ENCODE measurements around the gene ABL1. TPM values are rescaled to one million over a fixed set of nuclear protein-coding genes. Genes with fewer than 3 reads are reported as not detected.

The ABL1 gene
- total RNA-seq, 6 experiments from 2014 or later: 56.0 to 63.5 (median 62.8) TPM

DNA sequence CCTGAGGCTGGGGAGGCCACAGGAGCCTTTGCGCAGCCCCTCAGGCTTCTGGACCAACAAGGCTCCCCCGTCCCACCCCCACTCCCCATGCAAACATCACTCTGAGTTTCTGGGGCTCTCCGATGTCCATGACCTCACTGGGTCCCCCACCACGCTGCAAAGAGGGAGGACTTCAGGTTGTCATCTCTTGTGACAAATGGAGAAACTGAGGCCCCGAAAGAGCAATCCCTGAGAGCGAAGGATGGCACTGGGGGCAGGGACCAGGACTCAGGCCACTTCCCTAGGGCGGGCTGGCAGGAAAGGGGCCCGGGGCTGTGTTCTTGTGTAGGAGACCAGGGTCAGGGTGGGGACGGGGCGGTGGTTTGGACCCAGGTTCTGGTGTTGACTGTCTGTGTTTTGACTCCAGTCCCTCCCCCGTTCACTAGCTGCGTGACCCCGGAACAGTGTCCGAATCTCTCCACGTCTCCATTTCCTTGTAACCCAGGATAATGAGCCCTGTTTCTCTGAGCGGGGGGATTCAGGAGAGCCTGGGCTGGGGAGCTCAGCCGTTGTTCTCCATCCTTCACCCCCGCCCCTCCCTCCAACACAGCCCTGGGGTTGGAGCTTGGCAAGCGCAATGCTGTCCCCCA is 90.1 kb downstream of the ABL1 start:
- TF ChIP-seq CTCF (IDR thresholded peaks at IDR 0.05): no peak
- H3K4me1 Mint-ChIP-seq (ENCODE audit: low read depth): peaks cover 15% of the 10 kb centered on the region
- H3K9me3 Mint-ChIP-seq: no peaks in the 10 kb centered on the region
- H3K27ac Mint-ChIP-seq: no peak overlapping the region
- H3K36me3 Mint-ChIP-seq (ENCODE audit: low read depth): no peaks in the 10 kb centered on the region
- no peak for DNase-seq
- peaks cover 20% of the 10 kb centered on the region for H3K27me3 Mint-ChIP-seq (ENCODE audit: insufficient read depth)
- no peak overlapping the region for H3K4me3 Mint-ChIP-seq

- Mint-ChIP-seq H3K4me3 (no peak overlapping the region), H3K27me3 (ENCODE audit: insufficient read depth) (peaks cover 12% of the 10 kb centered on the region), H3K27ac (no peak overlapping the region), H3K9me3 (no peaks in the 10 kb centered on the region), H3K36me3 (ENCODE audit: low read depth) (no peaks in the 10 kb centered on the region), H3K4me1 (ENCODE audit: low read depth) (peaks cover 27% of the 10 kb centered on the region)
- peak; percentile 26 for DNase-seq
- no peak for TF ChIP-seq CTCF (IDR thresholded peaks at IDR 0.05)
Measured at GRCh38 chr9:130927338-130927737, 92.3 kb downstream of the ABL1 start.

DNA sequence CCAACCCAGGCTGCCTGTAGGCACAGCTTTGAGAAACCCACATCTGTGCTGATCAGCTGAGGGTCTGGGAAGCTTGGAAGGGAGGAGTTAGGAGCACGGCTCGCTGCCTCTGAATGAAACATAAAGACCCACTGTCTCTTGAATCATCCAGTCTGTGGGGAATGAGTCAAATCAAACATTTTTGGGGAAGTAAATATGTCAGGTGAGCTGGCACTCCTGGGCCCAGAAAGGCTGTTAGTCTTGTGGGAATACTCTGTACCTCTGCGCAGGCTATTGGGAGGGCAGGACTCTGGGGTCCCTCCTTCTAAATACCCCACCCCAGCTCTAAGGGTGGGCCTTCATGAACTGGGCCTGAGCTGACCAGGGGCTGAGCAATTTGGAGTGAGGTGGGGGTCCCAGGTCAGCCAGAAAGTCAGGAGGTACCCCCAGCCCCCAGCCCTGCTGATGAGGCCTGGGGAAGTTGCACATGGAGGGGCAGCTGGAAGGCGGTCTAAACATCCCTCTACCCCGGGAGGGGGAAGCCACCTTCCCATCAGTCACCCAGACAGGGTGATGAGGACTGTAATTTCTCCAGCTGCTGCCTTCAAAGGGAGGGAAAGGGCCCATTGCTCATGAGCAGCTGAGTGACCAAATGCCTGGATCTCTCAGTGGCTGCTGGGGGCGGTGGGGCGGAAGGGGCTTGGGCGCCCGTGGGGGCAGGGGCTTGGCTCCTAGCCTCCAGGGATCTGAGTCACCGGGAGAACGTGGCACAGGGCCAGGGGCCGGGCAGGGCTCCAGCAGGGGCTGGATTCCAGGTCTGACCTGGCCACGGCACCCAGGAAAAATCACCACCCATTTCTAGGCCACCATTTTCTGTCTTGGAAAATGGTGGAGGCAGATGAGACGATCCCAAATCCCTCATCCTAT is 93.2 kb downstream of the ABL1 start:
- H3K4me3 Mint-ChIP-seq: peak overlapping the region; percentile 47; the same call in 1 of the 2 replicates
- H3K27ac Mint-ChIP-seq: peak overlapping the region; percentile 71

DNA sequence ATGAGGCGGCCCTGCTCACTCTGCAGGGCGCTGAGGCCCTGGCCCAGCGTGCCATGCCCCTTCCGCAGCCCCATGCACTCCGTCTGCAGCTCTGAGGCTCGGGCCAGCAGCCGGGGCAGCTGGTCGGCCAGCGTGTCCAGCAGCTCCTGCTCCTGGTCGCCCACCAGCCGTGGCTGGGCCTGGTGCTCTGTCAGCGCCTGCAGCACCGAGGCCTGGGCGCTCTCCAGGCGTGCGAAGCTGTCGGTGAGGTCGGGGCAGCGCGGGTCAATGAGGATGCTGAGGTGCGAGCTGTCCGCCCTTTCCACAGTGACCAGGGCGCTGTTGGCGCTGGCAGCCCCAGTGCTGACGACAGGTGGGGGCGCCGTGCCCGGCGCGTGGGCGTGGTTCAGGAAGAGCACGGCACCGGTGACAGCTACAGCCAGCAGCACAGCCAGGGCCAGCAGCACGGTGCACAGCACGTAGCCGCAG is 94.6 kb downstream of the ABL1 start:
- no peak for DNase-seq
- no peaks in the 10 kb centered on the region for H3K9me3 Mint-ChIP-seq
- no peak overlapping the region for H3K4me3 Mint-ChIP-seq
- H3K36me3 Mint-ChIP-seq (ENCODE audit: low read depth): no peaks in the 10 kb centered on the region
- no peak overlapping the region for H3K27ac Mint-ChIP-seq
- peaks cover 38% of the 10 kb centered on the region for H3K4me1 Mint-ChIP-seq (ENCODE audit: low read depth)
- no peak for TF ChIP-seq CTCF (IDR thresholded peaks at IDR 0.05)
- H3K27me3 Mint-ChIP-seq (ENCODE audit: insufficient read depth): peaks cover 8% of the 10 kb centered on the region

More for the DNA sequence above, 93.2 kb downstream of the ABL1 start:
- no peak for TF ChIP-seq CTCF (IDR thresholded peaks at IDR 0.05)
- peaks cover 36% of the 10 kb centered on the region for H3K4me1 Mint-ChIP-seq (ENCODE audit: low read depth)
- DNase-seq: peak; percentile 29
- peaks cover 7% of the 10 kb centered on the region for H3K27me3 Mint-ChIP-seq (ENCODE audit: insufficient read depth)
- H3K9me3 Mint-ChIP-seq: no peaks in the 10 kb centered on the region
- H3K36me3 Mint-ChIP-seq (ENCODE audit: low read depth): no peaks in the 10 kb centered on the region

- Mint-ChIP-seq H3K4me3 (no peak overlapping the region), H3K4me1 (ENCODE audit: low read depth) (peaks cover 45% of the 10 kb centered on the region), H3K27me3 (ENCODE audit: insufficient read depth) (peaks cover 11% of the 10 kb centered on the region), H3K36me3 (ENCODE audit: low read depth) (no peaks in the 10 kb centered on the region), H3K27ac (no peak overlapping the region), H3K9me3 (no peaks in the 10 kb centered on the region)
- no peak for DNase-seq
- TF ChIP-seq CTCF (IDR thresholded peaks at IDR 0.05): no peak
Measured at GRCh38 chr9:130930132-130930803, 95.2 kb downstream of the ABL1 start.
